GM18505 (cell line): ENCODE results near the gene RPS6KB2.

ENCODE experiments used
- ATAC-seq: cut with Tn5 transposase; IDR thresholded peaks from one replicate; pipeline ENCODE4 v1.9.1; 2021; ENCODE audit not compliant: unreplicated experiment
- POLR2A ChIP-seq: IDR thresholded peaks from 4 replicates; pipeline ENCODE4 v1.6.1; 2011; ENCODE audit warnings: borderline replicate concordance; ENCODE audit not compliant: insufficient read depth, insufficient read length; ENCODE audit errors: extremely low read depth

RPS6KB2 gene

DNA sequence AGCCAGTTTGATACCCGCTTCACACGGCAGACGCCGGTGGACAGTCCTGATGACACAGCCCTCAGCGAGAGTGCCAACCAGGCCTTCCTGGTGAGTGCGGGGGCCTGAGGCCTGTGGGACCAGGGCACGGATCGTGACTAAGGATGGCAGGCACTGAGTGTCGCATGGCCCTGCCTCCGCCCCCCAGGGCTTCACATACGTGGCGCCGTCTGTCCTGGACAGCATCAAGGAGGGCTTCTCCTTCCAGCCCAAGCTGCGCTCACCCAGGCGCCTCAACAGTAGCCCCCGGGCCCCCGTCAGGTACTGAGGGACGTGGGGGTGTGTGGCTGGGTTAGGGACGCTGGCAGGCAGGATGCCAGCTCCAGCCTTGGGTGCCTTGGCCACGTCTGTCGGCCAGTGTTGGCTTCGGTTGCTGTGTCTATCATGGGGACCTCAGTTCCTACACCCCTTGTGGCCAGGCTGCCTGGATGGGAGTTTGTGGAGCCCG, 6.1 kb downstream of the RPS6KB2 start:
- no peak for ATAC-seq
- peak; percentile 77 for TF ChIP-seq POLR2A

GRCh38 chr11:67435031-67435726, 6.9 kb downstream of the RPS6KB2 start:
- no peak for TF ChIP-seq POLR2A
- ATAC-seq, result no peak

- ATAC-seq, result no peak
- peak; percentile 70 for TF ChIP-seq POLR2A
Measured at GRCh38 chr11:67435727-67436458, 7.6 kb downstream of the RPS6KB2 start.

GRCh38 chr11:67436459-67437081, 8.3 kb downstream of the RPS6KB2 start:
- no peak for ATAC-seq
- peak; percentile 46 for TF ChIP-seq POLR2A

DNA sequence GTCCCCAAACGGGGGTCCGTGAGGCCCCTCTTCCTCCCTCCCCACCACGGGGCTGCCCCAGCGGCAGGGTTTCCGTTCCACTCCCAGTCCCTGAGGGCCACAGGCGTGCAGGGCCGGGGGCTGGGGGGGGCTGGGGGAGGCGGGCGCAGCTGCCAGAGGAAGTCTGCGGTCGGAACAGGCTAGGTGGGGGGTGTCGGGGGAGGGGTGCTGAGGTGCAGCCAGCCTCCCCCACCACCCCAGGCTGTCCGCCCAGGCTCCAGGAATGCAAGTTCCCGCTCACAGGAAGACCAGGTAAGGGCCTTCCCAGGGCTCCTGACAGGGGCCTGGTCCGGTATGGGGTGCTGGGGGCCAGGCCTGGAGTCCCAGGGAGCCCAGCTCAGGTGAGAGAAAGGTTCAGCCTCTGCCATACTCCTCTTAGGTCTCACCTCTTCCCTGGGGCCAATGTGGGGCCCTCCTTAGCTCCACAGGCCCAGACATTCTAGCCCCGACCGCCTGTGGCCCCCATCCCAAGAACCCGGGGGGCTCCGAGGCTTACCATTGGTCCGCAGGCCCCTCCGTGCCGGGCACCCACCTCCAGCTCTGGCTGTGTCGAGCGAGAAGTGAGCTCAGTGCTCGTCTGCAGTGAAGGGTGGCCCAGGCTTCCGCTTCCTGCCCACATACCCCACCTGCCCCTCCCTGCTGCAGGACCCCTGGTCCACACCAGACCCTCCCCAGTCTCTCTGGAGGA, 9.0 kb downstream of the RPS6KB2 start, which contains the start of gene PTPRCAP:
TSS of gene PTPRCAP (minus strand) at position 601 of the 727 bp plus-strand sequence. CDS start at position 538, 63 bp downstream.
- TF ChIP-seq POLR2A, result peak; percentile 97
- no peak for ATAC-seq

GRCh38 chr11:67437809-67438157, 9.5 kb downstream of the RPS6KB2 start:
- no peak for TF ChIP-seq POLR2A
- ATAC-seq, result no peak

- no peak for ATAC-seq
- peak; percentile 62 for TF ChIP-seq POLR2A
Measured at GRCh38 chr11:67438158-67438902, 10.0 kb downstream of the RPS6KB2 start.

DNA sequence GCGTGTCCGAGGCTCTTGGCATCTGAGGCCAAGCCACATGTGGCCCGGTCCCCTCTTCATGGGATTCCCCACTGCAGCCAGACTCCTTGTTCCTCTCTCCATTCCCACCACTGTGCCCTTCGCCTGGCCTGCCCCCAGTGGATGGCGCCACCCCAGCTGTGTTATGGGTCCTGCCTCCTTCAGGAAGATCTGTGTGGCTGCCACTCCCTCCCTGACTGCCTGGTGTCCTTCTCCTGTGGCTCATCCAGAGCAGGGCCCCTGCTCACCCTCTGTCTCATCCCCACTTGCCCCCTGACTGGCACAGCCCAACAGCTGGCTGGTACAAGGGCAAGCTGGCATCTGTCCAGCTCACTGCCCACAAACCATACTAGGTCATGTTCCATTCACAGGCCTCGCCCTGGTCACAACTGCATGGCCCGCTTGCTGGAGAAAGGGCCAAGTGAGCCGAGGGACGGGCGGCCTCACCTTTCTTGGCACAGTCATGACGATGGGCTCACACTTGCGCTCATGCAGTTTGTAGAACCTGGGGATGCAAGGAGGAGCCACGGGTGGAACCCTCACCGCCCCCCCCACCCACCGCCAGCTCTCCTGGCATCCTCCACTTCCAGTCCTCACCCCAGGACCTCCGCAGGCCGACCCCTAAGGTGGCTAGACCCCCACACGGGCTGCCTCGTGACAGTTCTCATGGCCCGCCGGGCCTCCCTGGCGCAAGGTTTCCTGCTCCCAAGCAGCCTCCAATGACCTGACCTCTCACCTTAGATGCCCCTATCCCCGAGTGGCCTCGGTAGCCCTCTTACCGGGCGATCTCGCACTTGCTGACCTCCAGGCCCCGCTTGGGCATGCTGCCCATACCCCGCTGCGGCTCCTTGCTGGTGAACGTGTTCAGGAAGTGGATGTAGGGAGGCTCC, 11.3 kb downstream of the RPS6KB2 start:
- no peak for ATAC-seq
- no peak for TF ChIP-seq POLR2A

GRCh38 chr11:67440229-67441097, 12.2 kb downstream of the RPS6KB2 start:
- no peak for TF ChIP-seq POLR2A
- no peak for ATAC-seq

- no peak for ATAC-seq
- TF ChIP-seq POLR2A, result peak; percentile 40
Measured at GRCh38 chr11:67441098-67441563, 12.8 kb downstream of the RPS6KB2 start.
